Activated naive CD8-positive, alpha-beta T cell treated with anti-CD3 and anti-CD28 coated beads, Interleukin-2, amount 10 ng/mL, durations not matched to agents 7 days and 5 days (primary cell): ENCODE results near the gene HYAL1. TPM values are rescaled to one million over a fixed set of nuclear protein-coding genes. Genes with fewer than 3 reads are reported as not detected.
A peak's percentile ranks its signal among the peaks of the same experiment; 100 is the strongest.

Source experiments
- ATAC-seq: fragments of 150-1000 bp; cut with Tn5 transposase; one replicate; pipeline ENCODE4 v1.10.0; 2021; ENCODE audit warnings: low read depth, moderate library complexity
- POLR2A ChIA-PET: fragments of 350-600 bp; sonication (Branson Sonifier 250); formaldehyde crosslinking; loops from one replicate; lab custom pipeline; 2021; ENCODE audit warnings: antibody characterized with exemption; lab: Charles Lee
- DNase-seq: peaks from one replicate; pipeline ENCODE4 v3.0.0; 2021
- H3K27ac Mint-ChIP-seq: one replicate; pipeline ENCODE4 v1.8.0; 2022; ENCODE audit warnings: mild to moderate bottlenecking, mixed read lengths
- H3K27me3 Mint-ChIP-seq: one replicate; pipeline ENCODE4 v1.8.0; 2022; ENCODE audit warnings: mild to moderate bottlenecking, moderate library complexity, mixed read lengths
- H3K36me3 Mint-ChIP-seq: one replicate; pipeline ENCODE4 v1.8.0; 2021; ENCODE audit warnings: mild to moderate bottlenecking, mixed read lengths
- H3K4me1 Mint-ChIP-seq: one replicate; pipeline ENCODE4 v1.8.0; 2021; ENCODE audit warnings: mixed read lengths
- H3K4me3 Mint-ChIP-seq: one replicate; pipeline ENCODE4 v1.8.0; 2022; ENCODE audit warnings: mild to moderate bottlenecking, moderate library complexity, mixed read lengths
- H3K9me3 Mint-ChIP-seq: one replicate; pipeline ENCODE4 v1.8.0; 2021; ENCODE audit warnings: mixed read lengths
- total RNA-seq, 2 experiments: library from RNA; stranded (reverse); gene quantifications; one replicate each; pipeline ENCODE4 v1.2.3, GENCODE V29; 2021

The HYAL1 gene, protein sequence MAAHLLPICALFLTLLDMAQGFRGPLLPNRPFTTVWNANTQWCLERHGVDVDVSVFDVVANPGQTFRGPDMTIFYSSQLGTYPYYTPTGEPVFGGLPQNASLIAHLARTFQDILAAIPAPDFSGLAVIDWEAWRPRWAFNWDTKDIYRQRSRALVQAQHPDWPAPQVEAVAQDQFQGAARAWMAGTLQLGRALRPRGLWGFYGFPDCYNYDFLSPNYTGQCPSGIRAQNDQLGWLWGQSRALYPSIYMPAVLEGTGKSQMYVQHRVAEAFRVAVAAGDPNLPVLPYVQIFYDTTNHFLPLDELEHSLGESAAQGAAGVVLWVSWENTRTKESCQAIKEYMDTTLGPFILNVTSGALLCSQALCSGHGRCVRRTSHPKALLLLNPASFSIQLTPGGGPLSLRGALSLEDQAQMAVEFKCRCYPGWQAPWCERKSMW
- under 1 TPM; 0.25 to 0.28 TPM for total RNA-seq

DNA sequence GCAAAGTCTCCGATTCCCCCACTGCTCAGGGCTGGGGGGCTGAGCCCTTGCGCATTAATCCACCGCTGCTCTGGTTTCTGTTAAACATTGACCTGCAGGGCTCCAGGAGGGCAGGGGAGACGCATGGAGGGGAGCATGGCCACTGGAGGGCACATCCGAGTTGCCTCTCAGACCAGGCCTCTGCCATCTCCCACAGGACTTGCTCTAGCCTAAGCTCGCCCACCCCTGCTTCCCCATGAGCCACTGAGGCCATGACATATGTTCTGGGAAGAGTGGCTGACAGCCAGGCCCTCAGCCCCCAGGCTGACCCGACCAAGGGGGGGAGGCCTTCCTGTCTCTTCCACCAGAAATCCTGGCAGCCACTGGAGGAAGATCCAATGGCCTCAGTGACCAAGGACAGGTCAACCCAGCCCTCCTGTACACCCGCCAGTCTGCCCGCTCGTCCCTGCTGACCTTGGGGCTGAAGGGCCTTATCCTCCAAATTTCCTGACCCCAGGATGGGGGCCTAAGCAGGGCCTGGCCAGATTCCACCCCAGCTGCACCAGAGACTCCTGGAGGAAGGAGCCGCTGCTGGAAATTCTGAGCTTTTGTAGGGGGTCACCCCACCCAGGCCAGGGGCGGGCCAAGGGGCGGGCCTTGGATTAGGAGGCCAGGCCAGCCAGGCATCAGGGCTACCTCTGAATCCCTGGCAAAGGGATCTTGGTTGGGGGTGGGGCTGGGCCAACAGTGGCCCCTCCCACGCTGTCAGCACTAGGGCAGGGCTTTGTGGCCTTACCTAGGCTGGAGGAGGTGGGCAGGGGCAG lies at the start of gene HYAL1:
HYAL1 (minus strand) TSS at position 562 of the 803 bp plus-strand sequence. CDS start 618 bp downstream, outside the sequence.
- no peaks in the 10 kb centered on the region for H3K27me3 Mint-ChIP-seq
- H3K4me1 Mint-ChIP-seq, result peaks cover 10% of the 10 kb centered on the region
- POLR2A ChIA-PET, result no interaction called here
- H3K36me3 Mint-ChIP-seq, result no peaks in the 10 kb centered on the region
- no peaks in the 10 kb centered on the region for H3K9me3 Mint-ChIP-seq
- H3K27ac Mint-ChIP-seq, result no peak within 1 kb of the TSS
- DNase-seq (no peak), ATAC-seq (no peak)
- H3K4me3 Mint-ChIP-seq, result no peak within 1 kb of the TSS

DNA sequence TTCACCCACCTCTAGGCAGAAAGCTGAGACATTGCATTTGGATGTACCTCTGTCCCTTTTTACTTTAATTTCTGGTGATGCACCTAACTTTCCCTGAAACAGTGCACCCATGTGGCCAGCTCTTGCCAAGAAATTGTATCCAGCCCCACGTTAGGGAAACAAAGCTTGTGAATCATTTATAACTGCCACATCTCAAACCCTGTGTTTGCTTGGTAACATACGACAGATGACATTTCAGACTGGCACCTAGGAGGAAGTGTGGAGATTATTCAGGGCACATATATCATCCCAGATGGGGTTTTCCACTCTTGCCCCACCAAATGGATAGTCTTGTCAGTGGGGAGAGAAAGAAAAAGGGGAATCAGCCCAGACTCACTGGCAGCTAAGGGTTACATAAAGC lies 49.4 kb upstream of the HYAL1 start:
- Mint-ChIP-seq H3K9me3 (no peaks in the 10 kb centered on the region), H3K4me3 (no peak overlapping the region), H3K36me3 (peaks cover 16% of the 10 kb centered on the region), H3K27ac (no peak overlapping the region), H3K4me1 (peaks cover 47% of the 10 kb centered on the region), H3K27me3 (no peaks in the 10 kb centered on the region)
- POLR2A ChIA-PET, result interaction anchor here (0.6 to 7.0 kb wide), 7 partner anchors 11 to 258 kb away, joined by 3 to 82 read pairs (median 8); partner anchors contain the start of genes C3orf18, CISH and RASSF1
- ATAC-seq (no peak), DNase-seq (no peak)

DNA sequence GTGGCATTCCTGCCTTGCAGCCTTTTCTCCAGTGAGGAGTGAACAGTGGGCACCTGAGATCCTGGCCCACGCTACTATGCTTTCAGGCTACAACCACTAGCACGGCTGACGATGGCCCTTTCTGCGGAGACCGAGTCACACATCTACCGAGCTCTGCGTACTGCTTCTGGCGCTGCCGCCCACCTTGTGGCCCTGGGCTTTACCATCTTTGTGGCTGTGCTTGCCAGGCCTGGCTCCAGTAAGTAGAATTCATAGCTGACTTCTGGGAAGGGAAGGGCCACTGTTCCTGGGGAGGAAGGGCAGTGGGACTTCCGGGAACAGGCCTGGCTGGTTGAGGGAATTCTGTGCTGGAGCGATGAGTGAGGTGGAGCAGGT lies 47.9 kb upstream of the HYAL1 start:
- H3K27me3 Mint-ChIP-seq, result no peaks in the 10 kb centered on the region
- DNase-seq, result no peak

DNA sequence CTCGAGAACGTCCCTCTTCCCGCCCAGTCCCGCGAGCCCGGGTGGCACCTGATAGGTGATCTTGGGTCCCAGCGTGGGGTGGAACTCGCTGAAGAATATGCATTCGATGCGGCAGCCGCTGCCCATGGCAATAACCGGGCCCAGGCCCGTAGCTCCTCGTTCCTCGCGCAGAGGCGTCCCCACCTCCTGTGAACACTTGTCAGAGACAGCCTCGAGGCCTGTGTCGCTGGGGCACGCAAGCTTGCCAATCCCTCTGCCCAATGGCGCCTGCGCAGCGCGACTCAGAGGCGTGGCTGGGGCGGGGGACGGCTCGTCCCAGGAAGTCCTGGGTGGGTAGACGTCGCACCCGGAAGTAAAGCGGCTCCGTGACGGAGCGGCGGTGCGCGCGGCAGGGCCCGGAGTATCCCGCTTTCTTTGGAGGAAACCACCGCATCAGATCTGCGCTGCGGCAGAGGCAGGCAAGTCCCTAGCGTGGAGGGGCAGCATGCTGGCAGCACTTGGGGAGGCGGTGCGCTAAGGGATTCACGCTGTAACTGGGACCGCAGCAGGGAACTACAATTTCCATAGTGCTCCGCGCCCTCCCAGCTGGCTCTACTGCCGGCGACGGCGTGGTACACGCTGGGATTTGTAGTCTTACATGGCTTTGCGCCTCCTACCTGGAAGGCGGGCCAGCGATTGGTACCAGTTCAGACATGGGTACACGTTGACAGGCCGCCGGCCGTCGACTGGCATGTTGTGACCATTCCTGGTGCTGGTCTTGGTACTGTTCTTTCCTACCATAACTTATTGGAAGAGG lies 47.4 kb upstream of the HYAL1 start, which contains the start of the genes CYB561D2 and NPRL2:
CYB561D2 (plus strand) TSS at position 336 of the 796 bp plus-strand sequence. CDS start 572 bp downstream, outside the sequence.
NPRL2 (minus strand) TSS at position 249 of the 796 bp plus-strand sequence; CDS start at position 126, 123 bp downstream.
- POLR2A ChIA-PET, result interaction anchor here (0.6 to 7.0 kb wide), 19 partner anchors 9 to 260 kb away, joined by 3 to 110 read pairs (median 8); partner anchors contain the start of genes C3orf18, CISH, HEMK1 and HYAL3
- DNase-seq, result peak; percentile 99
- Mint-ChIP-seq H3K4me1 (peaks cover 46% of the 10 kb centered on the region), H3K36me3 (peaks cover 14% of the 10 kb centered on the region), H3K27ac (peak within 1 kb of the TSS; percentile 93), H3K9me3 (no peaks in the 10 kb centered on the region), H3K4me3 (peak within 1 kb of the TSS; percentile 90), H3K27me3 (no peaks in the 10 kb centered on the region)
- peak; percentile 90 for ATAC-seq

More for the DNA sequence above, 47.9 kb upstream of the HYAL1 start:
- POLR2A ChIA-PET, result interaction anchor here (1.2 to 7.0 kb wide), 13 partner anchors 8 to 260 kb away, joined by 3 to 110 read pairs (median 12); partner anchors contain the start of genes C3orf18, CISH, HEMK1 and HYAL3
- no peaks in the 10 kb centered on the region for H3K9me3 Mint-ChIP-seq
- H3K27ac Mint-ChIP-seq, result peak overlapping the region; percentile 93
- H3K4me1 Mint-ChIP-seq, result peaks cover 41% of the 10 kb centered on the region
- H3K4me3 Mint-ChIP-seq, result peak overlapping the region; percentile 90
- ATAC-seq, result no peak
- peaks cover 14% of the 10 kb centered on the region for H3K36me3 Mint-ChIP-seq

DNA sequence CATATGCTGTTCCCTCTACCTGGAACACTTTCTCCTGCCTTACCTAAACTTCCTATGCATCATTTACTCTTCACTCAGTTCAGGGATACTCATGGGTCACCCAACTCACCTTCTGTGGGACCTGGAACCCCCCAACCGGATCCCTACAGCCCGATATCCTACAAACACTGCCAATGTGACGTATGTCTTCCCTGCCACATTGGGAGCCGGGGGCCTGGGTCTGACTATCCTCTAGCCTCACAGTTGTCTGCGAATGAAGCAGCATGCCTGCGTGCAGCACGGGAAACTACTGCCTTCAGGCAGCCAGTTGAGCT lies 46.8 kb upstream of the HYAL1 start:
- Mint-ChIP-seq H3K4me1 (peaks cover 48% of the 10 kb centered on the region), H3K4me3 (peak overlapping the region; percentile 90), H3K27ac (peak overlapping the region; percentile 93), H3K36me3 (peaks cover 14% of the 10 kb centered on the region), H3K9me3 (no peaks in the 10 kb centered on the region), H3K27me3 (no peaks in the 10 kb centered on the region)
- ATAC-seq (no peak), DNase-seq (no peak)
- POLR2A ChIA-PET, result interaction anchor here (0.6 to 7.0 kb wide), 19 partner anchors 9 to 261 kb away, joined by 3 to 110 read pairs (median 8); partner anchors contain the start of genes C3orf18, CISH, HEMK1 and HYAL3

DNA sequence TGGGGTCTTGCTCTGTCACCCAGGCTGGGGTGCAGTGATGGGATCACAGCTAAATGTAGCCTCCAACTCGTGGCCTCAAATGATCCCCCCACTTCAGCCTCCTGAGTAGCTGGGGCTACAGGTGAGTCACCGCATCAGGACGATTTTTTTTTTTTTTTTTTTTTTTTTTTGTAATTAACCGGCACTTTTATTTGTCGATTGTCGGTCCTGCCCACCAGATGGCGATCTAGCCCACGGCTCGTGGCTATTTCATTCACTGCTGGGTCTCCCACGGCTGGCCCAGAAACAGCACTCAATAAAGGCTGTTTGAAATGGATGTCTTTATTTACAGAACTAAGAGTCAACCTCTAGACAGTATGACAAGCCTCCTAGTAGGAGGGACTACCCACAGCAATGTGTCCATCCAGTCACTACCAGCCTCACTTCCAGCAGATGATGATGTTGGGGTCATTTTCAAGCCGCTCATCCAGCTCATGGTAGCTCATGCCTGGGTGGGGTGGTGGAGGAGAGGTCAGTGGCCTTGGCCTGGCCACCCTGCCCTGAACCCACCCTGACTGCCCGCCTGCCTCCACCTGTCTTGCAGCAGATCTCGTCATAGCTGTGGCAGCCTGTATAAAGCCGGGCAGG lies 43.9 kb upstream of the HYAL1 start:
- Mint-ChIP-seq H3K27ac (peak overlapping the region; percentile 42), H3K27me3 (no peaks in the 10 kb centered on the region), H3K36me3 (peaks cover 10% of the 10 kb centered on the region), H3K4me3 (peak overlapping the region; percentile 16), H3K4me1 (peaks cover 49% of the 10 kb centered on the region), H3K9me3 (no peaks in the 10 kb centered on the region)
- DNase-seq (peak; percentile 77), ATAC-seq (peak; percentile 5)
- POLR2A ChIA-PET, result interaction anchor here (0.5 to 5.6 kb wide), 5 partner anchors 10 to 1153 kb away, joined by 3 to 110 read pairs (median 5); partner anchors contain the start of genes CISH, DCAF1 and TUSC2

DNA sequence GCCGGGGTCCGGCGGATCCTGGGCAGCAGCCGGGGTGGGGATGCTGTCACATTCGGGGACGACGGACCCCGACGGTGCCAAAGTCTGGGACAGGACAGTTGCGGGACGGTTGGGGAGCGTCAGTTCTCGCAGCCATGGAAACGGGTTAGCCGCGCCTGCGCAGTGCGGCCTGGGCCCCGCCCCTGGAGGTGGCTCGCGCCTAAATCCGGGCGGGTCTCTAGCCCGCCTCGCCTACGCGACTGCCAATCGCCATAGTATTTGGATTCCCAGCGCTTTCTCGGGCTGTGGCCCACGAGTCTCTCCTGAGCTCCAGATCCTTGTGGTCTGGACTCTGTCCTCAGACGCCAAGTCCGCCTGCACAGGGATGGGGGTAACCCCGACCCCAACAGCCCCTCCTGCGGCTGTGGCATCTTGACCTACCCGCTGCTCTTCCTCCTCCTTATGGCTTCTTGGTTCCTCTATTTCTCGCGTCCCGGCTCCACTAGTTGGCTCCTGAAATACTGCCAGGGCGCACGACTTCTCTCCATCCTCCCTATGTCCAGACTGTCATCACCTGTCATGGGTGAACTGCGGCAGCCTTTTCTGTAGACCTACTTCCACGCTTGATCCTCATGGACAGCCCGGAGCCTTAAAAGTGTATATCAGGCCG lies 42.3 kb upstream of the HYAL1 start, which contains the start of gene ZMYND10:
ZMYND10 (minus strand) TSS at position 147 of the 649 bp plus-strand sequence. CDS start 153 bp downstream, outside the sequence.
- POLR2A ChIA-PET, result interaction anchor here (0.5 to 1.4 kb wide), 5 partner anchors 9 to 266 kb away, joined by 3 to 5 read pairs (median 3); partner anchors contain the start of genes CISH, HEMK1 and TUSC2
- H3K27me3 Mint-ChIP-seq, result no peaks in the 10 kb centered on the region
- DNase-seq (peak; percentile 90), ATAC-seq (peak; percentile 10)
- H3K4me1 Mint-ChIP-seq, result peaks cover 47% of the 10 kb centered on the region
- H3K27ac Mint-ChIP-seq, result peak within 1 kb of the TSS; percentile 79
- H3K4me3 Mint-ChIP-seq, result peak within 1 kb of the TSS; percentile 84
- no peaks in the 10 kb centered on the region for H3K9me3 Mint-ChIP-seq
- peaks cover 10% of the 10 kb centered on the region for H3K36me3 Mint-ChIP-seq

DNA sequence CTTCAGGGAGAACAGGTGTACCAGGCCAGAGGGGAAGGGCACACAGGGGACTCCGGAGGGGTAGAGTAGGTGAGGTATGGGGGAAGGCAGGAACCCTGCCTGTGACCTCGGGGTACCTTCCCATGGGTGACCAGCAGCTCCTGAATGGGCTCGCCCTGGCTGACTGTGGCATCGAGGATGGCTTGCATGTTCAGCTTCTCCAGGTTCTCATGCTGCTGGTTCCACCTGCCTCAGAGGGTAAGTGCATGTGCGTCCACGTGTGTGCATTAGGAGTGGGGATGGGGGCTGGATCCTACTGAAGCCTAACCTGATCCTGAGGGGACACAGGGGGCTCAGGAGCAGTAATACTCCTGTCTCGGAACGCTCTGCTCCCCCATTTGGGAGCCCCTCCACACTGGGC lies 41.6 kb upstream of the HYAL1 start:
- H3K9me3 Mint-ChIP-seq, result no peaks in the 10 kb centered on the region
- no peak for ATAC-seq
- H3K36me3 Mint-ChIP-seq, result peaks cover 12% of the 10 kb centered on the region
- H3K27ac Mint-ChIP-seq, result peak overlapping the region; percentile 65
- peak overlapping the region; percentile 84 for H3K4me3 Mint-ChIP-seq
- no peak for DNase-seq
- H3K27me3 Mint-ChIP-seq, result no peaks in the 10 kb centered on the region
- POLR2A ChIA-PET, result interaction anchor here (0.5 to 2.1 kb wide), 6 partner anchors 9 to 267 kb away, joined by 3 to 7 read pairs (median 4); partner anchors contain the start of genes CISH, HEMK1 and TUSC2
- peaks cover 41% of the 10 kb centered on the region for H3K4me1 Mint-ChIP-seq

DNA sequence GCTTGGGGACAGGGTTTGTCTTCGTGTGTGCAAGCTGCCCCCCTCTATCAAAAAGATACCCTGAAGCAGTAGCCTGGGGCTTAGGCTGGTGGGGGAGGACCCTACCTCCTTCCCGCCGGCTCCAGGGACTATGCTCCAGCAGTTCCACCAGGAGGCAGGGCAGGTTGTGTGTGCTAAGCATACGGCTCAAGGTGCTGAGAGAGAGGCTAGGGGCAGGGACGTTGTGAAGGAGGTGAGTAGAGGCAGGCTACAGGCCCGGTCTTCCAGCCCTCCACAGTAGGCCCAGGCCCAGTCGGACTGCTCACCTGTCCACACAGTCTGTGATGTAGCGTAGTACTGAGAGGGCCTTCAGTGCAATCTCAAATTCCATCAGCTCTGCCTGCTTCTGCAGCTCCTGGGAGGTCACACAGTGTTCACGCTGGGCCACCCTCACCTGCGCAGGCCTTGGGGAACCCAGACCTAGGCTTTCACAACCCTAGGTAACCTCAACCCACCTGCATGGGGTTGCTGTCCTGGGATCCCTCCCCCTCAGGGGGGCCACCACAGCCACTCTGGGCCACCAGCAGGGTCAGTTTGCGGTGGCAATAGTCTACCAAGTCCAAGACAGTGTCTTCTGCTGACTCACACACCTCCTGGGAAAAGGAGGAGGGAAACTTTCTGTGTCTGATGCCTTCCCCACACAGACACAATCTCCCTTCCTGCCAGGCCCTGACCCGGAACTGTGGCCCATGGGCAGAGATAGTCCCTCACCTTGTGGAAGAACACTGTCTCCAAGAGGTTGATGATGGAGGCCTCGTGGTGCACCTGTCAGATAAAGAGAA lies 39.6 kb upstream of the HYAL1 start:
- Mint-ChIP-seq H3K27ac (peak overlapping the region; percentile 99), H3K4me3 (no peak overlapping the region), H3K9me3 (no peaks in the 10 kb centered on the region), H3K27me3 (no peaks in the 10 kb centered on the region), H3K4me1 (peaks cover 35% of the 10 kb centered on the region), H3K36me3 (peaks cover 24% of the 10 kb centered on the region)
- DNase-seq, result no peak
- POLR2A ChIA-PET, result interaction anchor here (1.4 to 10.5 kb wide), 5 partner anchors 9 to 266 kb away, joined by 4 to 439 read pairs (median 82); partner anchors contain the start of genes C3orf18, CISH, CYB561D2 and HEMK1
- ATAC-seq, result no peak

DNA sequence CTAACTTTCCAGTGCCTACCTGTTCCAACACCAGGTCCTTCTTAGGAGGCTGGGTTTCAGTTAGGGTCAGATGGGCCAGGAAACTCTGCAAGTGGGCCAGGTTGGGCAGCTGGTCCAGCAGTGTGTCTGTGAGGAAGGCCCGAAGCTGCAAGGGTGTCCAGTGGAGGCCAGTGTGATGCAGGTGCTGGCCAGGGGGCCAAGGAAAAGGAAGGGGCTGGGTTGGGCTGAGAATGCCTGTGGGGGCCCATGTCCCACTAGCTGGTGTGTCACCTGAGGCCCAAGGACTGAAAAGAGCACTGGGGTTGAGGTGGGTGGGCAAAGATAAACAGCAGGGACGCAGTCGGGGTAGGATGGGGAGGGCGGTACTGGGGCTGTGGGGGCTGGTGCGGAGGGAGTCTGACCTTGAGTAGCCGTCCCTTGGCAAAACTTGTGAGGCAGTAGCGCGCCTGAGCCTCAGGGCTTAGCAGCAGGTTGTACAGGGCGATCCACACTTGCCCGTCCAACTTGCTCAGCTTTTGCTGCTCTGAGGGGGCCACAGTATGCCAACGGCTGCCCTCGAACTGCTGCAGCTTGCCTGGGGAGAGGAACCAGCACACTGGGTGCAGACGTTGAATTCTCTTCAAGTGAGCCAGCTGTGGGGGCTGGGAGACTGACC lies 38.7 kb upstream of the HYAL1 start:
- Mint-ChIP-seq H3K4me1 (peaks cover 29% of the 10 kb centered on the region), H3K36me3 (peaks cover 27% of the 10 kb centered on the region), H3K27ac (peak overlapping the region; percentile 99), H3K27me3 (no peaks in the 10 kb centered on the region), H3K4me3 (peak overlapping the region; percentile 99), H3K9me3 (no peaks in the 10 kb centered on the region)
- DNase-seq, result no peak
- POLR2A ChIA-PET, result interaction anchor here (1.4 to 10.5 kb wide), 8 partner anchors 10 to 267 kb away, joined by 3 to 439 read pairs (median 46); partner anchors contain the start of genes C3orf18, CISH, CYB561D2 and HEMK1
- no peak for ATAC-seq
